CD14-positive monocyte (primary cell): ENCODE measurements around the gene LEUTX. TPM values are rescaled to one million over a fixed set of nuclear protein-coding genes. Genes with fewer than 3 reads are reported as not detected.

Source experiments
- DNase-seq, 3 donors: peaks; one replicate each; pipeline ENCODE4 v3.0.0-alpha.2; 2011 to 2022
- H2AFZ ChIP-seq: 2 replicates; pipeline ENCODE4 v1.6.0; 2012; ENCODE audit warnings: mild to moderate bottlenecking, low read depth, low read length, inconsistent platforms; ENCODE audit not compliant: insufficient read depth, poor library complexity, severe bottlenecking
- H3K27ac ChIP-seq, 2 donors: 1 replicate in 1 of 2; 2 replicates in 1 of 2; pipeline ENCODE4 v1.5.1; 2012 to 2013; ENCODE audit warnings: low read length in 2 of 2, control low read depth in 1 of 2, inconsistent platforms in 1 of 2, low read depth in 1 of 2, mild to moderate bottlenecking in 1 of 2
- H3K27me3 ChIP-seq, 2 donors: one replicate each; pipeline versions ENCODE4 v1.6.0 to v1.6.1; 2011 to 2013; ENCODE audit warnings: low read length in 2 of 2; ENCODE audit not compliant: control insufficient read depth in 2 of 2, insufficient read depth in 2 of 2
- H3K36me3 ChIP-seq, 2 donors: replicated peaks in 1 of 2; 1 replicate in 1 of 2; 2 replicates in 1 of 2; pipeline versions ENCODE4 v1.5.1 to v1.6.1; 2012 to 2013; ENCODE audit warnings: low read length in 2 of 2, control low read depth in 1 of 2, inconsistent platforms in 1 of 2, mild to moderate bottlenecking in 1 of 2; ENCODE audit not compliant: insufficient read depth in 2 of 2, control insufficient read depth in 1 of 2
- H3K4me1 ChIP-seq, 2 donors: 1 replicate in 1 of 2; 2 replicates in 1 of 2; pipeline versions ENCODE4 v1.5.1 to v1.6.1; 2012 to 2013; ENCODE audit warnings: low read length in 2 of 2, control low read depth in 1 of 2, inconsistent platforms in 1 of 2, mild to moderate bottlenecking in 1 of 2, moderate library complexity in 1 of 2; ENCODE audit not compliant: insufficient read depth in 2 of 2, control insufficient read depth in 1 of 2
- H3K4me2 ChIP-seq: replicated peaks from 2 replicates; pipeline ENCODE3; 2012; ENCODE audit warnings: low read length, moderate library complexity, mild to moderate bottlenecking; ENCODE audit not compliant: poor library complexity, severe bottlenecking; ENCODE audit errors: extremely low read depth
- H3K4me3 ChIP-seq, 3 experiments: fragments of 200-600 bp in 1 of 3; sonication (generic) in 1 of 3; replicated peaks in 1 of 3; 1 replicate in 2 of 3; 2 replicates in 1 of 3; pipeline ENCODE4 v1.5.1; 2011 to 2013; ENCODE audit warnings: low read length in 3 of 3, mild to moderate bottlenecking in 3 of 3, control low read depth in 2 of 3, low read depth in 2 of 3, inconsistent platforms in 1 of 3, moderate library complexity in 1 of 3
- H3K79me2 ChIP-seq: 2 replicates; pipeline ENCODE4 v1.6.0; 2012; ENCODE audit warnings: mild to moderate bottlenecking, control low read depth, inconsistent platforms, low read length, moderate library complexity; ENCODE audit not compliant: insufficient read depth
- H3K9ac ChIP-seq: 2 replicates; pipeline ENCODE4 v1.6.0; 2017; ENCODE audit warnings: low read length, mild to moderate bottlenecking; ENCODE audit not compliant: insufficient read depth, poor library complexity, severe bottlenecking
- H3K9me3 ChIP-seq, 2 donors: replicated peaks in 1 of 2; 1 replicate in 1 of 2; 2 replicates in 1 of 2; pipeline versions ENCODE4 v1.5.1 to v1.6.1; 2012 to 2013; ENCODE audit warnings: low read length in 2 of 2, control low read depth in 1 of 2; ENCODE audit not compliant: control insufficient read depth in 1 of 2, insufficient read depth in 1 of 2
- H4K20me1 ChIP-seq: 2 replicates; pipeline ENCODE4 v1.6.0; 2012; ENCODE audit warnings: mild to moderate bottlenecking, low read length, control low read depth, moderate library complexity; ENCODE audit not compliant: insufficient read depth
- H3K27ac Mint-ChIP-seq, 7 donors: one replicate each; pipeline ENCODE4 v1.8.0; 2020; ENCODE audit warnings: mild to moderate bottlenecking in 7 of 7, mixed read lengths in 7 of 7, moderate library complexity in 6 of 7, inconsistent platforms in 2 of 7
- H3K27me3 Mint-ChIP-seq, 3 donors: one replicate each; pipeline ENCODE4 v1.8.0; 2021 to 2022; ENCODE audit warnings: low read depth in 3 of 3, mild to moderate bottlenecking in 3 of 3, mixed read lengths in 3 of 3, moderate library complexity in 3 of 3, inconsistent platforms in 1 of 3
- H3K36me3 Mint-ChIP-seq, 2 donors: one replicate each; pipeline ENCODE4 v1.8.0; 2020; ENCODE audit warnings: mixed read lengths in 2 of 2, inconsistent platforms in 1 of 2, mild to moderate bottlenecking in 1 of 2
- H3K4me1 Mint-ChIP-seq: one replicate; pipeline ENCODE4 v1.8.0; 2020; ENCODE audit warnings: mild to moderate bottlenecking, mixed read lengths
- H3K4me3 Mint-ChIP-seq, 2 donors: one replicate each; pipeline ENCODE4 v1.8.0; 2020; ENCODE audit warnings: mild to moderate bottlenecking in 2 of 2, mixed read lengths in 2 of 2, moderate library complexity in 1 of 2
- H3K9me3 Mint-ChIP-seq, 7 donors: one replicate each; pipeline ENCODE4 v1.8.0; 2020 to 2022; ENCODE audit warnings: mixed read lengths in 7 of 7, mild to moderate bottlenecking in 6 of 7, moderate library complexity in 6 of 7, inconsistent platforms in 2 of 7
- WGBS: methylation state at CpG from one replicate; pipeline ENCODE4 v1.1.5; 2013; ENCODE audit warnings: missing lambda C conversion rate; ENCODE audit not compliant: insufficient coverage; 5-methylcytosine and 5-hydroxymethylcytosine counted together
- intact Hi-C, 2 donors: fragments of 100-400 bp; cut with micrococcal nuclease; formaldehyde crosslinking; loops; one replicate each; pipeline versions ENCODE4 v1.15.0 to v1.15.1; 2023
- polyA plus RNA-seq, 3 donors: library from polyadenylated mRNA; depleted of rRNA in 1 of 3; unstranded in 2 of 3; stranded (reverse) in 1 of 3; fragments of 300-500 nt in 2 of 3; fragments of >200 nt in 1 of 3; fragmentation: Illumina TruSeq in 2 of 3; gene quantifications; 1 replicate in 2 of 3; 2 replicates in 1 of 3; pipeline ENCODE4 v1.2.3, GENCODE V29; 2012 to 2021
- TF ChIP-seq, protein P1 (sequence below): fragments of 200-600 bp; IDR thresholded peaks from one replicate; pipeline ENCODE4 v1.8.0; 2022; ENCODE audit warnings: antibody characterized with exemption, mild to moderate bottlenecking

Gene LEUTX
- polyA plus RNA-seq, 3 donors = not detected

DNA sequence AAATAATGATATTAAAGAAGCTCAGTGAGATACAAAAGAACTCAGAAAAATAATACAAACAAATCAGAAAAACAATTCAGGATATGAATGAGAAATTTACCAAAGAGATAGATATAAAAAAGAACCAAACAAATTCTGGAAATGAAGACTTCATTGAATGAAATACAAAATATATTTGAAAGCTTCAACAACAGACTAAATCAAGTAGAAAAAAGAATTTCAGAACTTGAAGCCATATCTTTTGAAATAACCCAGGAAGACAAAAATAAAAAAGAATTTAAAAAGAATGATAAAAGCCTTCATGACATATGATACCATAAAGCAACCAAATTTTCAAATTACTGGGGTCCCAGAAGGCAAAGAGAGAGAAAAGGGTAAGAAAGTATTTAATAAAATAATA, 9.6 kb downstream of the LEUTX start:
- no peaks in the 10 kb centered on the region for H3K36me3 Mint-ChIP-seq
- no peaks in the 10 kb centered on the region for H4K20me1 ChIP-seq
- no peaks in the 10 kb centered on the region for H3K79me2 ChIP-seq
- H3K27me3 ChIP-seq = peaks cover 2 to 4% of the 10 kb centered on the region in 2 donors
- peaks cover 0 to 4% of the 10 kb centered on the region in 2 donors for H3K4me1 ChIP-seq
- intact Hi-C loops = no loop called here
- TF ChIP-seq, protein P1, sequence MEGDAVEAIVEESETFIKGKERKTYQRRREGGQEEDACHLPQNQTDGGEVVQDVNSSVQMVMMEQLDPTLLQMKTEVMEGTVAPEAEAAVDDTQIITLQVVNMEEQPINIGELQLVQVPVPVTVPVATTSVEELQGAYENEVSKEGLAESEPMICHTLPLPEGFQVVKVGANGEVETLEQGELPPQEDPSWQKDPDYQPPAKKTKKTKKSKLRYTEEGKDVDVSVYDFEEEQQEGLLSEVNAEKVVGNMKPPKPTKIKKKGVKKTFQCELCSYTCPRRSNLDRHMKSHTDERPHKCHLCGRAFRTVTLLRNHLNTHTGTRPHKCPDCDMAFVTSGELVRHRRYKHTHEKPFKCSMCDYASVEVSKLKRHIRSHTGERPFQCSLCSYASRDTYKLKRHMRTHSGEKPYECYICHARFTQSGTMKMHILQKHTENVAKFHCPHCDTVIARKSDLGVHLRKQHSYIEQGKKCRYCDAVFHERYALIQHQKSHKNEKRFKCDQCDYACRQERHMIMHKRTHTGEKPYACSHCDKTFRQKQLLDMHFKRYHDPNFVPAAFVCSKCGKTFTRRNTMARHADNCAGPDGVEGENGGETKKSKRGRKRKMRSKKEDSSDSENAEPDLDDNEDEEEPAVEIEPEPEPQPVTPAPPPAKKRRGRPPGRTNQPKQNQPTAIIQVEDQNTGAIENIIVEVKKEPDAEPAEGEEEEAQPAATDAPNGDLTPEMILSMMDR = no peak
- no peaks in the 10 kb centered on the region for H3K36me3 ChIP-seq
- no peak overlapping the region for H2AFZ ChIP-seq
- peaks cover 4 to 18% (median 16%) of the 10 kb centered on the region in 7 donors for H3K9me3 Mint-ChIP-seq
- no peak overlapping the region for H3K27ac ChIP-seq
- DNase-seq = no peak
- peaks cover 7 to 16% of the 10 kb centered on the region in 2 donors for H3K9me3 ChIP-seq
- H3K4me2 ChIP-seq = no peak overlapping the region
- no peak overlapping the region for H3K4me3 Mint-ChIP-seq
- H3K4me1 Mint-ChIP-seq = peaks cover 2% of the 10 kb centered on the region
- no peak overlapping the region for H3K27ac Mint-ChIP-seq
- H3K4me3 ChIP-seq = no peak overlapping the region
- H3K27me3 Mint-ChIP-seq = peaks cover 0 to 20% (median 11%) of the 10 kb centered on the region in 3 donors
- H3K9ac ChIP-seq = no peak overlapping the region

DNA sequence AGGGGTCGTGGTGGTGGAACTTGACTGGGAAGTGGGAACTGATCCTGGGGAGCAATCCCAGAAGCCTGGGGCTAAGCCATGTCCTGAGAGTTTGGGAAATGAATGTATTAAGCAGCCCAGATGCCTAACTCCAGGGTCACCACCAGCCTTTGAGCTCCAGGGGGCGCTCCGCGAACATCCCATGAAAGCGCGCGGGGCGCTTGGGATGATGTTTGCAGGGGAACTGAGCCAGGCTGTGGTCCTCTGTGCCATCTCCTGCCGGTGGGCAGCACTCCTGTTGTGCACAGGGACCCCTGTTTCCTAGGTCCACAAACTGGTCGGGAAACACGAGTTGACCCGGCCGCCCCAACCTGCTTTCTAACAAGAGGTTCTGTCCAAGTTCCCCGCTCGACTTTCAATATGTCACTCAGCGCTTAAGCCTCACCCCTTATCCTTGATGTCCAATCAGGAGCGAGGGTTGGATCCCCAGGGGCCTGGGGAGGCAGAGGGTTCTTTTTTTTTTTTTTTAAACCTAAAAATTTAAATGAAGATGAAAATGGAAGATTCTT, 14.4 kb downstream of the LEUTX start:
- intact Hi-C loops = loop anchor here (1.0 to 5.0 kb wide), 2 partner anchors 49 to 51 kb away; no protein-coding TSS in a partner anchor
- no peaks in the 10 kb centered on the region for H3K36me3 Mint-ChIP-seq
- H3K9me3 Mint-ChIP-seq = peaks cover 2 to 9% (median 7%) of the 10 kb centered on the region in 7 donors
- DNase-seq = peak; percentile 42 to 56 (median 53)
- no peaks in the 10 kb centered on the region for H3K79me2 ChIP-seq
- peak overlapping the region; percentile 34 to 83 (median 47) for H3K4me3 ChIP-seq
- H3K27me3 ChIP-seq = peaks cover 0 to 2% of the 10 kb centered on the region in 2 donors
- H3K4me2 ChIP-seq = peak overlapping the region; percentile 83
- H2AFZ ChIP-seq = peak overlapping the region; percentile 90
- TF ChIP-seq, protein P1 = peak; percentile 96
- peaks cover 4 to 7% of the 10 kb centered on the region in 2 donors for H3K9me3 ChIP-seq
- peaks cover 6% of the 10 kb centered on the region for H3K4me1 Mint-ChIP-seq
- H3K9ac ChIP-seq = no peak overlapping the region
- peaks cover 7 to 24% (median 11%) of the 10 kb centered on the region in 3 donors for H3K27me3 Mint-ChIP-seq
- no peaks in the 10 kb centered on the region for H3K36me3 ChIP-seq
- no peak overlapping the region for H3K27ac Mint-ChIP-seq
- 0% methylated on average over 10 of the region's 17 CpGs for WGBS
- no peak overlapping the region for H3K27ac ChIP-seq
- peaks cover 0 to 6% of the 10 kb centered on the region in 2 donors for H3K4me1 ChIP-seq
- no peaks in the 10 kb centered on the region for H4K20me1 ChIP-seq
- H3K4me3 Mint-ChIP-seq = peak overlapping the region; percentile 79
